Measurements from ENCODE around the gene PNPLA6.
"Not testable (repeated sequence)": the region's sequence is repeated elsewhere in the genome, so short reads cannot be mapped to it uniquely, and the experiment has no call there.

PNPLA6 gene

GRCh38 chr19:7556696-7557315 lies 21.3 kb downstream of the PNPLA6 start:
- DNase-seq (ENCODE audit: low read depth) = no peak

DNA sequence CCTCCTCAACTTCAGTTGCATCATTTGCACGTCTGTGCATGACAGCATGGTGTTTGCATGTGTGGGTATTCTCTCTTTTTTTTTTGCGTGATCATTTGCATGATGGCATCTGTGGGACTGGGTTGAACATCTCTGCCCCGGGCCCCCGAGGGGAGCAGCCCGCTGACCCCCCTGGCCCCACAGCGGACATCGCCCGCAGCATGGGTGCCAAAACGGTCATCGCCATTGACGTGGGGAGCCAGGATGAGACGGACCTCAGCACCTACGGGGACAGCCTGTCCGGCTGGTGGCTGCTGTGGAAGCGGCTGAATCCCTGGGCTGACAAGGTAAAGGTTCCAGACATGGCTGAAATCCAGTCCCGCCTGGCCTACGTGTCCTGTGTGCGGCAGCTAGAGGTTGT lies 23.1 kb downstream of the PNPLA6 start:
- no peak for DNase-seq (ENCODE audit: low read depth)

- no peak for DNase-seq (ENCODE audit: low read depth)
These were observed 23.6 kb downstream of the PNPLA6 start for GRCh38 chr19:7559102-7559501.

- DNase-seq (ENCODE audit: low read depth) = no peak
These were observed 24.7 kb downstream of the PNPLA6 start for GRCh38 chr19:7560255-7560654.

DNA sequence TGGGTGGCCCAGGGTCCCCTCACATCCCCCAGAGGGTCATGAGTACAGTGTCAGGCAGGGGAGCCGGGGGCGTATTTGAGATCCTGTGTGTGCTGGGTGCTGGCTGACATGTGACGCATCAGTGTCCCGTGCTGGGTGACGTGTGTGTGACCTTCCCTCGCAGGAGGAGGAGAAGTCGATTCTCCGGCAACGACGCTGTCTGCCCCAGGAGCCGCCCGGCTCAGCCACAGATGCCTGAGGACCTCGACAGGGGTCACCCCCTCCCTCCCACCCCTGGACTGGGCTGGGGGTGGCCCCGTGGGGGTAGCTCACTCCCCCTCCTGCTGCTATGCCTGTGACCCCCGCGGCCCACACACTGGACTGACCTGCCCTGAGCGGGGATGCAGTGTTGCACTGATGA lies 25.8 kb downstream of the PNPLA6 start:
- DNase-seq (ENCODE audit: low read depth) = no peak

- no peak for DNase-seq (ENCODE audit: low read depth)
These were observed 27.3 kb downstream of the PNPLA6 start for GRCh38 chr19:7562646-7563393.

DNA sequence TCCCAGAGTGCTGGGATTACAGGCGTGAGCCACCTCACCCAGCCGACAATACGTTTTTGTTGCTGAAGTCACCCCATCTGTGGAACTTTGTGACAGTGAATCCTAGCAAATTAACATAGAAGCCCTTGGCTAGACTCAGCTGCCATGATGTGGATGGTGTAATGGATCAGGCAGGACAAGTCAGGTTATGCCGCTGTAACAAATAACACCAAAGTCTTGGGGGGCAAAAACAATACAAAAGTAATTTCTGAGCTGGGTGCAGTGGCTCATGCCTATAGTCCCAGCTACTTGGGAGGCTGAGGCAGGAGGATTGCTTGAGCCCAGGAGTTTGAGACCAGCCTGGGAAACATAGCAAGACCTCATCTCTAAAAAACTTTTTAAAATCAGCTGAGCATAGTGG lies 29.3 kb downstream of the PNPLA6 start:
- no peak for DNase-seq (ENCODE audit: low read depth)

DNA sequence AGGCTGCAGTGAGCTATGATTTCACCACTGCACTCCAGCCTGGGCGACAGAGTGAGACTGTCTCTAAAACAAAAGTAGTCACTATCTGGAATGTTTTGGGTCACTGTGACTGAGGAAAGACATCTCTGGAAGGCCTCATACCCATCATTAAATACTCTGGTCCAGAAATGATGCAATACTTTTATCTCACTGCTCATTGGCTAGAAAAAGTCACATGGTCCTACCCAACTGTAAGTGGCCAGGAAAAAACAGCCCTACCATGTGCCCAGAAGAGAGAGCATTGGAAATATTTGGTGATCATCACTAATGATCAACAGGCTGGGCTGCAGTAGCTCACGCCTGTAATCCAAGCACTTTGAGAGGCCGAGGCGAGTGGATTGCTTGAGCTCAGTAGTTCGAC lies 29.8 kb downstream of the PNPLA6 start:
- DNase-seq (ENCODE audit: low read depth) = no peak

GRCh38 chr19:7570761-7571160 lies 35.2 kb downstream of the PNPLA6 start:
- no peak for DNase-seq (ENCODE audit: low read depth)

DNA sequence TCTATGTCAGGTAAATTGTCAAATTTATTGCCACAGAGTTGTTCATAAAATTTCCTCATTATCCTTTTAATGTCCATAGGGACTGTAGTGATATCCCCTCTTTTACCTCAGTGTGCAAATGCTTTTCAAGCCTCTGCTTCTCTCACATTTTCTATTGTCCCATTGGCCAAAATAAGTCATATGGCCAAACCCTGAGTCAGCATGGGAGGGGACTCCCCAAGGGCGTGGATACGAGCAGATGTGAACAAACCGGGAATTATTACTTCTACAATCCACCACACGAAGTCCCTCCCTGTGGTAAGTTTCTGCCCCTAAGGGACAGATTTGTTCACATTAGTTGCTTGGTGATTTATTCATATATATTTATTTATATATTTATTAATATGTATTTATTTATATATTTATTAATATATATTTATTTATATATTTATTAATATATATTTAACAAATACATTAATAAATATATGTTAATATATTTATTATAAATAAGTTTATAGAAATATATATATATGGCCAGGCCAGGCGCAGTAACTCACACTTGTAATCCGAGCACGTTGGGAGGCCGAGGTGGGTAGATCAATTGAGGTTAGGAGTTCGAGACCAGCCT lies 40.0 kb downstream of the PNPLA6 start:
- DNase-seq (ENCODE audit: low read depth) = no peak

GRCh38 chr19:7577422-7577821 lies 41.9 kb downstream of the PNPLA6 start:
- not testable (repeated sequence) for DNase-seq (ENCODE audit: low read depth)

GRCh38 chr19:7578127-7578526 lies 42.6 kb downstream of the PNPLA6 start:
- DNase-seq (ENCODE audit: low read depth) = no peak

GRCh38 chr19:7579182-7579581 lies 43.7 kb downstream of the PNPLA6 start:
- DNase-seq (ENCODE audit: low read depth) = no peak

DNA sequence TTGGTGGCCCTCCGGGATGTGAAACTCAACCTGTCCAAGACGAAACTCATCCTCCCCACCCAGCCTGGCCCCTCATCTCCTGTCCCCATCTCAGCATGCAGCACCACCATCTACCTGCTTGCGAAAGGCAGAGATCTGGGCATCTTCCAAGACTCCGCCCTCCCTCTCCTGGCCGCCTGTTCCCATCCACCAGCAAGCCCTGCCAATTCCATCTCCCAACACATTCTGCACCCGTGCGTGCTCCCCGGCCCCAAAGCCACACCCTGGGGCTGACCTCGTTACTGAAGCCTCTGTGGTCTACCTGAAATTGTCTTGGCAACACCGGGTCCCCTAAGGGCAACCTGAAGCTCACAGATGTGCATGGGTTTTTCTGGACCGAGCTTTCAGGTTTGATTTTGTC lies 46.9 kb downstream of the PNPLA6 start:
- no peak for DNase-seq (ENCODE audit: low read depth)

DNA sequence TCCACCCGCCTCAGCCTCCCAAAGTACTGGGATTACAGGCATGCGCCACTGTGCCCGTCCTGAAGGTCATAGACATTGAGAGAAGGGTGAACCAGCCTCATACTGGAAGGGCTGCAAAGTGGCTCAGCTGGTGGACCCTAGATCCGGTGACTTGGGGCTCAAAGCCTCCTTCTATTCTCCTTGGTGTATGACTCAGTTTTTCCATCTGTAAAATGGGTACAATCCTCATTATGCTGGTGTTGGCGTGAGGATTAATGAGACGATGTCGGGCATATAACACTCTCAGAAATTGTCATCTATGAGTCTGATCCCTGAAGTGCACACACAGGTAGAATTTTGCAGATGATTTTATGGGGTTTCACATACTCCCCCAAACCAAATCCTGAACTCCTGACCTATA lies 54.3 kb downstream of the PNPLA6 start:
- no peak for DNase-seq (ENCODE audit: low read depth)

- no peak for DNase-seq (ENCODE audit: low read depth)
These were observed 54.7 kb downstream of the PNPLA6 start for GRCh38 chr19:7590256-7590655.

GRCh38 chr19:7595466-7596133 lies 60.1 kb downstream of the PNPLA6 start, which contains the start of gene CAMSAP3:
Gene CAMSAP3 (plus strand): TSS chr19:7595863. CDS start chr19:7596003, 140 bp downstream.
- peak; percentile 26 for DNase-seq (ENCODE audit: low read depth)

DNA sequence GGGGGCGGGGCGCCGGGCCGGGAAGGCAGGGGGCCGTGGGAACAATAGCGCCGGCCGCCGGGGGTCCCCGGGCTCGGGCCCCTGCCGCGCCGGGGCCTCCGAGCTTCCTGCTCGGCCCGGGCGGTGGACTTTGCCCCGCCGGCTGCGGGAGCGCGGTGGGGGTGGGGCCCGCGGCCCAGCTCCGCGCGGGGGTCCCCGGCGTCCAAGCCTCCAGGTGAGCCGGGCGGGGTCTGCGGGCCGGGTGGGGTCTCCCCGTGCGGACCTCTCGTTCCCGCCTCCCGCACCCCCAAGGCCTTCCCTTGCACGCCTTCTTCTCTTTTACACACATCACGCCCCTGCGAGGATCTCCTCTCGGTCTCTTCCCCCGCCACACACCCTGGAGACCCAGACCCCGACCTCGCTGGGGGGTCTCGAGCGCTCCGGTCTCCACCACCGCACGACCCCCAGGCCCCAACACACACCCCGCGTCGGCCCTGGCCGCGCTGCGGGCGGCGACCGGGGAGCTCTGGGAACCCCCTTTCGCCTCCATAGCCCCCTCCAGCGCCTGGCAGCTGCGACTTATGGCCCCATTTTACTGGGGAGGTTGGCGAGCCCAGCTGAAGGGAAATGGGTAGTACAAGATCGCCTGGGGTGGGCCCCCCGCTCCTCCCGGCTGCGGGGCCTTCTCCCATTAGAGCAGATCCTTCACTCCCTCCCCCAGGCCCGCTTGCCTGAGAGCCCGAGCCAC lies 60.9 kb downstream of the PNPLA6 start:
- DNase-seq (ENCODE audit: low read depth) = no peak

DNA sequence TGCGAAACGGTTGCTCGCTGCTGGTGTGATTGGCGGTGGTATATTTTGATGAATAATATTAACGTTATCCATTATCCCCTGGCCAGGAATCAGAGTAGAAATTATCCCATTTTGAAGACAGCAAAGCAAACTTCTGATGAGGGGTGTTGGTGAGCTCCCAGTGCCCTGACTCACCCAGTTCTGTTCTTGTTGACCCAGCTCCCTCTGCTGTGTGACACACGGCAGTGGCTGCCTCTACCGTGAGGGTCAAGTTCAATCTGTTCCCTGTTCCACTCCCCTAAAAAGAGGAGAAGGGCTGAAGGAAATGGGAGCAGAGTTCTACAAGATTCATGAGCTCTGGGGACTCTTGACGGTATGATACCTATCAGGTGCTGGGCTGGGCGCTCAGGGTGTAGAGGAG lies 62.2 kb downstream of the PNPLA6 start:
- DNase-seq (ENCODE audit: low read depth) = no peak

DNA sequence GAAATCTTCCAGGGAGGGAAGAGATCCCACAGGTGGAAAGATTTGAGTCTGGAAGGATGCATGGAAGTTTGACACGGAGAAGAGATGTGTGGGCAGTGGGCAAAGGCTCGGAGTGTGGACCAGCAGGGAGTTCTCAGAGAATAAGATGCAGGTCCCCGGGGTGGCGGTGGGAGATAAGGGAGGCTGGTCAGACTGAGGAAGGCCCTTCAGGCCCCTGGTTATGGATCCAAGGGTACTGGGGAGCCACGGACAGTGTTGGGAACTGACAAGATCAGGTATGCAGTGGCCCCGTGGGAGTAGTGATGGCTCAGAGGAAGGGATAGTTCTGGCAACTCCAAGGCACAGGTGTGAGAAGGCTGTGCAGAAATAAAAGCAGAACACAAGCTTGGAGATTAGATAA lies 62.7 kb downstream of the PNPLA6 start:
- no peak for DNase-seq (ENCODE audit: low read depth)

- no peak for DNase-seq (ENCODE audit: low read depth)
These were observed 65.2 kb downstream of the PNPLA6 start for GRCh38 chr19:7600721-7601120.

DNA sequence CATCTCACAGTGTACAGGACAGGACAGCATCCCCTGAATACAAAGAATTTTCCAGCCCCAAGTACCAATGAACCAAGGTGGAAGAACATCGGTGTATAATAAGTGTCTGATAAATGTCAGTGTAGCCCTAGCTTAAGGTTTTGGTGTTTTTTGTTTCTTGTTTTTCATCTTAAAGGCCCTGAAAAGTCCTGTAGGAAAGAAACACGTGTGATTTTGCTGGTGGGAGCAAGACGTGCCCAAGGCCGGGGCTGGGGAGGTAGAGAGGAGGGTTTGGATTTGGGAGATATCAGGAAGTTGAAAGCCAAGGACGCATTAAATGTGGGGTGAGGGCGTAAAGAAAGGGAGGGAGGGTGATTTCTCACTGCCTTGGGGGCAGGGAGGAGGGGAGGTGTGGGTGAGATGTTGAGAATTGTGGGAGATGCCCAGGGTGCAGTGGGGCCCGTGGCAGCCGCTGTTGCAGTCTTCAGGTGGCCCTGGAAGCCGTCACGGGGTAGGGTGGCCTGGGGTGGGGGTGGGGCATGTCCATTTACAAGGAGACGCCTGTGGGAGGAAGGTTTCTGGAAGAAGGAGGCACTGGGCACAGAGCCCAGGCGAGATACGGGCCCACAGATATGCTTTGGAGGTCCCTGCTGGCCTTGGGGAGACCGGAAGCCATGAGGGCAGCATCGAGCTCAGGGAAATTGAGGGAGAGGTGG lies 66.9 kb downstream of the PNPLA6 start:
- DNase-seq (ENCODE audit: low read depth) = no peak

Data from stimulated activated CD8-positive, alpha-beta memory T cell treated with anti-CD3 and anti-CD28 coated beads, Interleukin-4, amount 100 ng/mL, for 24 hours (primary cell).